OCI-LY1 (cell line): Measurements from ENCODE around the gene TPD52L1.

Experiments
- H2AFZ ChIP-seq: fragments of 200-600 bp; sonication (generic), shearing (Covaris generic); 2 replicates; pipeline ENCODE4 v1.6.0; 2014; ENCODE audit warnings: antibody characterized with exemption, mild to moderate bottlenecking, low read length
- H3F3A ChIP-seq: fragments of 200-600 bp; sonication (generic), shearing (Covaris generic); 2 replicates; pipeline ENCODE4 v1.6.0; 2014; ENCODE audit warnings: mild to moderate bottlenecking, antibody characterized with exemption, low read length, moderate library complexity; ENCODE audit not compliant: insufficient read depth
- H3K27ac ChIP-seq: fragments of 200-600 bp; sonication (generic); 2 replicates; pipeline ENCODE4 v1.5.1; 2014; ENCODE audit warnings: low read length, mixed run types, mild to moderate bottlenecking, low read depth; ENCODE audit not compliant: poor library complexity, severe bottlenecking
- H3K27me3 ChIP-seq: fragments of 200-600 bp; sonication (generic); 2 replicates; pipeline ENCODE4 v1.6.0; 2014; ENCODE audit warnings: antibody characterized with exemption, mild to moderate bottlenecking, low read length, moderate library complexity; ENCODE audit not compliant: insufficient read depth
- H3K36me3 ChIP-seq: fragments of 200-600 bp; sonication (generic); 2 replicates; pipeline ENCODE4 v1.6.1; 2014; ENCODE audit warnings: mild to moderate bottlenecking, antibody characterized with exemption, low read length, moderate library complexity, mixed read lengths; ENCODE audit not compliant: insufficient read depth
- H3K4me1 ChIP-seq: fragments of 200-600 bp; sonication (generic); 2 replicates; pipeline ENCODE4 v1.5.1; 2014; ENCODE audit warnings: mild to moderate bottlenecking, low read length, moderate library complexity; ENCODE audit not compliant: insufficient read depth, severe bottlenecking
- H3K4me2 ChIP-seq: fragments of 200-600 bp; sonication (generic), shearing (Covaris generic); 2 replicates; pipeline ENCODE4 v1.6.1; 2014; ENCODE audit warnings: low read length
- H3K4me3 ChIP-seq: fragments of 200-600 bp; sonication (generic); 2 replicates; pipeline ENCODE4 v1.5.1; 2014; ENCODE audit warnings: low read length, low read depth, mild to moderate bottlenecking, mixed read lengths; ENCODE audit not compliant: poor library complexity, severe bottlenecking
- H3K79me2 ChIP-seq: fragments of 200-600 bp; shearing (Covaris generic); 2 replicates; pipeline ENCODE4 v1.6.1; 2016; ENCODE audit warnings: mixed run types, low read length, mixed read lengths; ENCODE audit not compliant: insufficient read depth
- H3K9ac ChIP-seq: fragments of 200-600 bp; sonication (generic), shearing (Covaris generic); 2 replicates; pipeline ENCODE4 v1.6.1; 2014; ENCODE audit warnings: mild to moderate bottlenecking, low read length, mixed read lengths
- H3K9me2 ChIP-seq: fragments of 200-600 bp; sonication (generic), shearing (Covaris generic); 2 replicates; pipeline ENCODE4 v1.6.1; 2014; ENCODE audit warnings: low read depth, mild to moderate bottlenecking, low read length, mixed read lengths
- H3K9me3 ChIP-seq: fragments of 200-600 bp; shearing (Covaris generic); 2 replicates; pipeline ENCODE4 v1.6.1; 2014; ENCODE audit warnings: low read length, mixed read lengths
- H4K20me1 ChIP-seq: fragments of 200-600 bp; sonication (generic), shearing (Covaris generic); 2 replicates; pipeline ENCODE4 v1.6.0; 2016; ENCODE audit warnings: mild to moderate bottlenecking, low read length; ENCODE audit not compliant: insufficient read depth
- EZH2 ChIP-seq: fragments of 200-600 bp; sonication (generic), shearing (Covaris generic); IDR thresholded peaks from 2 replicates; pipeline ENCODE4 v1.8.0; 2017; ENCODE audit warnings: borderline replicate concordance, mixed run types, mild to moderate bottlenecking, antibody characterized with exemption, low read length, moderate library complexity, mixed read lengths
- TF ChIP-seq, protein P1 (sequence below): fragments of 200-600 bp; sonication (generic), shearing (Covaris generic); IDR thresholded peaks from 2 replicates; pipeline ENCODE4 v1.5.1; 2017; ENCODE audit warnings: mild to moderate bottlenecking, antibody characterized with exemption, low read length, moderate library complexity, mixed read lengths

Gene TPD52L1, protein sequence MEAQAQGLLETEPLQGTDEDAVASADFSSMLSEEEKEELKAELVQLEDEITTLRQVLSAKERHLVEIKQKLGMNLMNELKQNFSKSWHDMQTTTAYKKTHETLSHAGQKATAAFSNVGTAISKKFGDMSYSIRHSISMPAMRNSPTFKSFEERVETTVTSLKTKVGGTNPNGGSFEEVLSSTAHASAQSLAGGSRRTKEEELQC

DNA sequence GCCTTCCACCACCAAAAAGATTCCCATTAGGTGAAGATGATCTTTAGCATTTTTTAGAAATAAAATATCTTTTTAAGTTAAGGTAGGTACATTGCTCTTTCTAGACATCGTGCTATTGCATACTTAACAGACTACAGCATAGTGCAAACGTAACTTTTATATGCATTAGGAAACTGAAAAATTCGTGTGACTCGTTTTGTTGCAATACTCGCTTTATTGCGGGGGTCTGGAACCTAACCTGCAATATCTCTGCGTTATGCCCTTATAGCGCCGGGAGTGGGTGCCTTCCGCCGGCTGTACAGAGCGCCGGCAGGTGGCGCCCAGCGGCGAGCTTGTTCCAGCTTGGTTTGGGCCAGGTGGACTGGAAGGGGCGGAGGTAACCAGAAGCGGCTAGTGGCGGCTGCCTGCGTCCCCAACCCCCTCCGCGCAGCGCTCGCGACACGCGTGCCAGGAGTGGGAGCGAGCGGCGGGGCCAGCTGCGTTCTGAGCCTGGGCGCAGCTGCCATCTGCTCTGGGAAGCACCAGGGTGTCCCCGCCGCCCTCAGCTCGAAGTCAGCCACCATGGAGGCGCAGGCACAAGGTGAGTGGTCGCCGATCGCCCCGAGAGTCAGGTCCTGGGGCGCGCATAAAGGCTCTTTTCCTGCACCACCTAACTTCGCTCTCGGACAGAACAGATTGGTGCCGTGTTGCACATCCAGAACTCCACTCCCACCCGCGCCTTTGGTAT, at the start of gene TPD52L1:
TSS of gene TPD52L1 (plus strand) at position 383 of the 727 bp plus-strand sequence. CDS start at position 562, 179 bp downstream.
- Histone ChIP-seq H2AFZ (no peak within 1 kb of the TSS), H3K4me3 (no peak within 1 kb of the TSS), H3K4me1 (no peaks in the 10 kb centered on the region), H3K9me2 (no peaks in the 10 kb centered on the region), H3K4me2 (no peak within 1 kb of the TSS), H3K9me3 (no peaks in the 10 kb centered on the region), H3F3A (no peaks in the 10 kb centered on the region), H3K27ac (no peak within 1 kb of the TSS), H4K20me1 (no peaks in the 10 kb centered on the region), H3K36me3 (no peaks in the 10 kb centered on the region), H3K27me3 (no peaks in the 10 kb centered on the region), H3K9ac (no peak within 1 kb of the TSS), H3K79me2 (no peaks in the 10 kb centered on the region)
- no peak for TF ChIP-seq EZH2
- TF ChIP-seq, protein P1, sequence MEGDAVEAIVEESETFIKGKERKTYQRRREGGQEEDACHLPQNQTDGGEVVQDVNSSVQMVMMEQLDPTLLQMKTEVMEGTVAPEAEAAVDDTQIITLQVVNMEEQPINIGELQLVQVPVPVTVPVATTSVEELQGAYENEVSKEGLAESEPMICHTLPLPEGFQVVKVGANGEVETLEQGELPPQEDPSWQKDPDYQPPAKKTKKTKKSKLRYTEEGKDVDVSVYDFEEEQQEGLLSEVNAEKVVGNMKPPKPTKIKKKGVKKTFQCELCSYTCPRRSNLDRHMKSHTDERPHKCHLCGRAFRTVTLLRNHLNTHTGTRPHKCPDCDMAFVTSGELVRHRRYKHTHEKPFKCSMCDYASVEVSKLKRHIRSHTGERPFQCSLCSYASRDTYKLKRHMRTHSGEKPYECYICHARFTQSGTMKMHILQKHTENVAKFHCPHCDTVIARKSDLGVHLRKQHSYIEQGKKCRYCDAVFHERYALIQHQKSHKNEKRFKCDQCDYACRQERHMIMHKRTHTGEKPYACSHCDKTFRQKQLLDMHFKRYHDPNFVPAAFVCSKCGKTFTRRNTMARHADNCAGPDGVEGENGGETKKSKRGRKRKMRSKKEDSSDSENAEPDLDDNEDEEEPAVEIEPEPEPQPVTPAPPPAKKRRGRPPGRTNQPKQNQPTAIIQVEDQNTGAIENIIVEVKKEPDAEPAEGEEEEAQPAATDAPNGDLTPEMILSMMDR: no peak

DNA sequence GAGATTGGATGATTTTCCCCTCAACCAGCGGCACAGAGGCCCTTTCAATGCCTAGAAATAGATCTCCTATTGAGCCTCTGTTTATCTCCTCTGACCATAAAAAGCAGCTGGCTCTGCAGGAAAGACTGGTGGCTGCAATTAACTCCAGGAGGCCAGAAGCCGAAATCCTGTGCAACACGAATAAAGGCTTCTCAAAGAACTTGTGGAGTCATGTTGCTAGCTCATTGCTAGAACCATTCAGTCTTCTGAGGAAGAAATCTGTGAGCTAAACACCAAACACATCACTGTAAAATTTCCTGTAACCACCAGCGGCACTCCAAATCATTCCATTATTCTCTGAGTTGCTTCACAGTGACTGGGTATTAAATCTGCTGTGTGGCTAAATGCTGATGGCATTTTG, 49.1 kb upstream of the TPD52L1 start:
- no peak overlapping the region for H3K9ac ChIP-seq
- H3K4me1 ChIP-seq: no peaks in the 10 kb centered on the region
- no peaks in the 10 kb centered on the region for H3K36me3 ChIP-seq
- H3K9me3 ChIP-seq: no peaks in the 10 kb centered on the region
- no peaks in the 10 kb centered on the region for H4K20me1 ChIP-seq
- no peak overlapping the region for H2AFZ ChIP-seq
- no peak overlapping the region for H3K27ac ChIP-seq
- H3K27me3 ChIP-seq: no peaks in the 10 kb centered on the region
- TF ChIP-seq, protein P1: no peak
- TF ChIP-seq EZH2: no peak
- H3K4me3 ChIP-seq: no peak overlapping the region
- no peaks in the 10 kb centered on the region for H3K9me2 ChIP-seq
- H3K4me2 ChIP-seq: no peak overlapping the region
- no peaks in the 10 kb centered on the region for H3F3A ChIP-seq
- H3K79me2 ChIP-seq: no peaks in the 10 kb centered on the region

DNA sequence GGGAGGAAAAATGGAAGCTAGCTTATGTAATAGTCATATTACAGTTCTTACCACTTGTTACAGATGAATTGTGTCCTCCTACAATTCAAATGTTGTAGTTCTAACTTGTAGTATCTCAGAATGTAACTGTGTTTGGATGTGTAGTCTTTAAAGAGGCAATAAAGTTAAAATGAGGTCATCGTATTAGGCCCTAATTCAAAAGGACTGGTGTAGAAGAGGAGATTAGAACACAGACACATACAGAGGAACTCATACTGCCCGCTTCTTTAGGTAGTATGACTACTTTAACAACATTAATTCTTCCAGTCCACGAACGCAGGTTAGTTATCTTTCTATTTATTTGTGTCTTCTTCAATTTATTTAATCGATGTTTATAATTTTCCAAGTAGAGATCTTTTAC, 46.5 kb upstream of the TPD52L1 start:
- H3K9ac ChIP-seq: no peak overlapping the region
- peaks cover 4% of the 10 kb centered on the region; the same call in 1 of the 2 replicates for H3K9me3 ChIP-seq
- no peak overlapping the region for H3K27ac ChIP-seq
- TF ChIP-seq EZH2: no peak
- TF ChIP-seq, protein P1: no peak
- no peak overlapping the region for H3K4me2 ChIP-seq
- H3K79me2 ChIP-seq: no peaks in the 10 kb centered on the region
- H3K4me3 ChIP-seq: no peak overlapping the region
- H3F3A ChIP-seq: no peaks in the 10 kb centered on the region
- H3K36me3 ChIP-seq: no peaks in the 10 kb centered on the region
- no peaks in the 10 kb centered on the region for H3K27me3 ChIP-seq
- H4K20me1 ChIP-seq: no peaks in the 10 kb centered on the region
- no peaks in the 10 kb centered on the region for H3K4me1 ChIP-seq
- H2AFZ ChIP-seq: no peak overlapping the region
- no peaks in the 10 kb centered on the region for H3K9me2 ChIP-seq
